Coronary artery (tissue), 2 donors: ENCODE data around the gene PGM2.

Experiments
- DNase-seq: peaks from one replicate; pipeline ENCODE4 v3.0.0-alpha.2; 2017; ENCODE audit warnings: low spot score
- H3K27ac ChIP-seq, 2 donors: fragments of 200-600 bp; sonication (generic); one replicate each; pipeline ENCODE4 v1.5.1; 2016 to 2019
- H3K4me3 ChIP-seq: fragments of 200-600 bp; sonication (generic); 2 replicates; pipeline ENCODE4 v1.5.1; 2016; ENCODE audit warnings: mild to moderate bottlenecking, moderate library complexity
- CTCF ChIP-seq: fragments of 200-600 bp; sonication (generic); IDR thresholded peaks from one replicate; pipeline ENCODE4 v1.5.1; 2019; ENCODE audit warnings: antibody characterized with exemption

PGM2 gene

GRCh38 chr4:37830640-37831039 lies 4.2 kb downstream of the PGM2 start:
- no peak for DNase-seq
- no peak for TF ChIP-seq CTCF
- Histone ChIP-seq H3K27ac (no peak overlapping the region), H3K4me3 (no peak overlapping the region)

GRCh38 chr4:37835031-37835430 lies 8.5 kb downstream of the PGM2 start:
- no peak overlapping the region for H3K27ac ChIP-seq
- no peak overlapping the region for H3K4me3 ChIP-seq
- TF ChIP-seq CTCF = no peak
- no peak for DNase-seq

GRCh38 chr4:37835806-37836205 lies 9.3 kb downstream of the PGM2 start:
- no peak for TF ChIP-seq CTCF
- H3K27ac ChIP-seq = no peak overlapping the region
- no peak overlapping the region for H3K4me3 ChIP-seq
- DNase-seq = no peak

- TF ChIP-seq CTCF = no peak
- Histone ChIP-seq H3K27ac (no peak overlapping the region), H3K4me3 (no peak overlapping the region)
- no peak for DNase-seq
These were observed 9.8 kb downstream of the PGM2 start for GRCh38 chr4:37836274-37836673.

- TF ChIP-seq CTCF = no peak
- Histone ChIP-seq H3K27ac (peak overlapping the region in 1 of 2 donors; percentile 24), H3K4me3 (no peak overlapping the region)
- no peak for DNase-seq
These were observed 10.5 kb downstream of the PGM2 start for GRCh38 chr4:37836838-37837440.

- no peak overlapping the region for H3K4me3 ChIP-seq
- no peak for TF ChIP-seq CTCF
- H3K27ac ChIP-seq = peak overlapping the region in 1 of 2 donors; percentile 24
- DNase-seq = no peak
These were observed 11.0 kb downstream of the PGM2 start for GRCh38 chr4:37837446-37837845.

GRCh38 chr4:37839426-37839825 lies 12.9 kb downstream of the PGM2 start:
- H3K4me3 ChIP-seq = no peak overlapping the region
- no peak overlapping the region for H3K27ac ChIP-seq
- TF ChIP-seq CTCF = no peak
- DNase-seq = no peak
